Fibroblast of mammary gland (primary cell): ENCODE results near the gene RBM41.

ENCODE experiments used
- DNase-seq: peaks from one replicate; pipeline ENCODE4 v3.0.0-alpha.2; 2010; ENCODE audit warnings: low read depth
- H3K4me3 ChIP-seq: 2 replicates; pipeline ENCODE4 v1.5.1; 2011; ENCODE audit warnings: low read depth, mild to moderate bottlenecking, low read length, moderate library complexity; ENCODE audit not compliant: control insufficient read depth
- TF ChIP-seq, protein P1 (sequence below): conservative IDR thresholded peaks from 2 replicates; pipeline ENCODE4 v1.5.1; 2011; ENCODE audit warnings: low read depth, low read length, inconsistent platforms; ENCODE audit not compliant: control insufficient read depth, insufficient read depth

Gene RBM41

DNA sequence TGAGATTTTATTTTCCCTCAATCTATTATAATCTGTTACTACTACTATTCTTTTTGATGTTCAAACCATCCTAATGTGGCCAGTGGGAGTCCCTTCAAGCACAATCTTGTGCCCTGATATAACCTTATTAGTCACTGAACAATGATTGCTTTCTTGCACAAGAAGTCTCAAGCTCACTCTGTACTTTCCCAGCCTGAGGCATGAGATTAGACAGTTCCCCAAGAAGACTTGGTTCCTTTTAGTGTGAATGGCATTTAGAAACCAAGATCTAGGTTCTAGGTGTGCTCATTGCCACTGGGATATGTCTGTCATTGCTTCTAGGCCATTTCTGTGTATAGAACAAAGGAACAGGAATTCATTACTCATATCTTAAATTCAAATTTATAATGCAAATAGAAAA, 28.0 kb upstream of the RBM41 start:
- peak; percentile 64 for DNase-seq
- H3K4me3 ChIP-seq, result no peak overlapping the region
- TF ChIP-seq, protein P1, sequence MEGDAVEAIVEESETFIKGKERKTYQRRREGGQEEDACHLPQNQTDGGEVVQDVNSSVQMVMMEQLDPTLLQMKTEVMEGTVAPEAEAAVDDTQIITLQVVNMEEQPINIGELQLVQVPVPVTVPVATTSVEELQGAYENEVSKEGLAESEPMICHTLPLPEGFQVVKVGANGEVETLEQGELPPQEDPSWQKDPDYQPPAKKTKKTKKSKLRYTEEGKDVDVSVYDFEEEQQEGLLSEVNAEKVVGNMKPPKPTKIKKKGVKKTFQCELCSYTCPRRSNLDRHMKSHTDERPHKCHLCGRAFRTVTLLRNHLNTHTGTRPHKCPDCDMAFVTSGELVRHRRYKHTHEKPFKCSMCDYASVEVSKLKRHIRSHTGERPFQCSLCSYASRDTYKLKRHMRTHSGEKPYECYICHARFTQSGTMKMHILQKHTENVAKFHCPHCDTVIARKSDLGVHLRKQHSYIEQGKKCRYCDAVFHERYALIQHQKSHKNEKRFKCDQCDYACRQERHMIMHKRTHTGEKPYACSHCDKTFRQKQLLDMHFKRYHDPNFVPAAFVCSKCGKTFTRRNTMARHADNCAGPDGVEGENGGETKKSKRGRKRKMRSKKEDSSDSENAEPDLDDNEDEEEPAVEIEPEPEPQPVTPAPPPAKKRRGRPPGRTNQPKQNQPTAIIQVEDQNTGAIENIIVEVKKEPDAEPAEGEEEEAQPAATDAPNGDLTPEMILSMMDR, result no peak

DNA sequence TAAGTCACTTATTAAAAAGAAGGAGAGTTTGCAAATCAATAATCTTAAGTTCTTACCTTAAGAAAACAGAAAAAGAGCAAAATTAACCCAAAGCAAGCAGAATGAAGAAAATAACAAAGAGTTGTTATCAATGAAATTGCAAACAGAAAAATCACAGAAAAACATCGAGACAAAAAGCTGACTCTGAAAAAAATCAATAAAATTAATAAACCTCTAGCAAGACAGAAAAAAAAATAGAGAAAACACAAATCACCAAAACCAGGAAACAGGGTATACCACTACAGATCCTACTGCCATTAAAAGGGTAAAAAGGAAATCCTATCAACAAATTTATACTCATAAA, 17.3 kb upstream of the RBM41 start:
- no peak for DNase-seq
- no peak overlapping the region for H3K4me3 ChIP-seq
- TF ChIP-seq, protein P1, result no peak

DNA sequence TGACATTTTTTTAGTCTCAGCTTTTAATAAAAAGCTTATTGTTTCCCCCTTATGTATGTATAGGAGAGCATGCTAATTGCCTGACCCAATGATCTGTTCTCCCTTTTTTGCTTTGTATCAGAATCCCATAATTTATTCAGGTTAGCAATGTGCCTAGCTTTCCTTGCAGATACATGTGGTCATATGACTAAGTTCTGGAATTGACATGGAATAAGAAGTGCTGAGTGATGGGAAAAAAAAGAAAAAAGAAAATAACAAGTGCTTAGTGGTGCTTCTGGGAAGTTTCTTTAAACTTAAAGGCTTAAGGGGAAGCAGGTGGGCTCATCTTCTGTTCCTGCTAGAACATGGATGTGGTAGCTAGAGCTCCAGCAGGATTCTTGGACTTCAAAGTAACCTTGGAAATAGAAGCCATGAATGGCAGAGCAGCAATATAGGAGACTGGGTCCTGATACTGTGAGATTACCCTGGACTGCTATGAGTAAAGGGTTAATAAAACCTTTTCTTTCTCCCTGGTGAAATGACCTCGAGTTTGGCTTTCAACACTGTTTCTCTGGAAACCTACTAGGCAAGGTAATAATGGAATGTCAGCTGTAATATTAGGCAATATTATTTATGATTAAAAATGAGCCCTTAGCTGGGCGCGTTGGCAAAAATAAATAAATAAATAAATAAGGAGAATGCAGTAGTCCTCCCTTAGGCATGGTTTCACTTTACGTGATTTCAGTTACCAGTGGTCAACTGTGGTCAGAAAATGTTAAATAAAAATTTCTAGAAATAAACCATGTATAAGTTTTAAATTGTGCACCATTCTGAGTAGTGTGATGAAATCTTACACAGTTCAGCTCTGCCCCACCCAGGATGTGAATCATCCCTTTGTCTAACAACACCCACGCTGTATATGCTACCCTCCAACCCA, 16.7 kb upstream of the RBM41 start:
- DNase-seq, result peak; percentile 76
- no peak overlapping the region for H3K4me3 ChIP-seq
- TF ChIP-seq, protein P1, result no peak

DNA sequence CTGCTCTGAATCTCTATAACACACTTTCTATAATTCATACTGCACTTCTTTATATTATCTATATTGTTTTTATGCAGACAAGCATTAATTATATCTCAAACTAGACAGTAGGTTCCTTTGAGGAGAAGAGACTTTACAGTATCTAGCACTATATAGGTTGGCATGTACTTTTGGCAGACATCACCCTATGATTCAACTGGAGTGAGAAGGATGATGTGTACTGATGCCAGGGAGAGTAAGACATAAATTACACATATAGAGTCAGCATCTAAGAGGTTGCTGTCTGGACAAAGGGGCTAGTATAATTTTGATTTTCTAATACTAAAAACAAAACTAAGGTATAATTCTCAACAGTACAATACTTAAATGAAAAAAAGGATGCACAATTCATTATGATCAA, 5.1 kb upstream of the RBM41 start:
- TF ChIP-seq, protein P1, result no peak
- DNase-seq, result peak; percentile 31
- no peak overlapping the region for H3K4me3 ChIP-seq

DNA sequence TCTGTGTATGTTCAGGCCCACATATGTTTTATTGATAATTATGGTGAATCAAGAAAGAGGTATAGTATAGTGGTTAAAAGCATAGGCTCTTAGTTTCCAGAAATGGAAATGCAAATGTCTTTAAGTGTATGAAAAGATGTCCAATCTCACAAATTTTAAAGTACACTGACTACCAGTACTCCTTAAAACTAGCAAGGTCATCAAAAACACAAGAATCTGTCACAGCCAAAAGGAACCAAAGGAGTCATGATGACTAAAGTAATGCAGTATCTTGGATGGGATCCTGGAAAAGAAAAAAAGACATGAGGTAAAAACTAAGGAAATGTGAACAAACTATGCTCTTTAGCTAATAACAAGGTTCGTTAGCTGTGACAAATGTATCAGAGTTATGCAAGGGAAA, 661 bp upstream of the RBM41 start:
- no peak overlapping the region for H3K4me3 ChIP-seq
- DNase-seq, result peak; percentile 5

DNA sequence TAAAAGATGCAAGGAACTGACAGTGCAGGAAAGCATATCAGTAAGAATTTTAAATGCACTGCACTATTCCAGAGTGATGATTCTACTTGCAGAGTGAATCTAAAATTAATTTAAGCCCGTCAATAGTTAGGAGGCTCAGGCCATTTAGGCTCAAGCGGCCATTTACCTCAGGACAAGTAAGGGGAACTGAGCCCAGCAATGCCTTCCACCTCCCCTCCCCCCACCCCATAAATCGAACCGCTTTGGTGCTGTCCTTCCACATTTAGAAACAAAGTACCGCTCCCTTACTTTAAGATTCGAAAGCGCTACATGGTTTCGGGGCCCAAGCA, 665 bp downstream of the RBM41 start:
- DNase-seq, result peak; percentile 3

More for the DNA sequence above, 661 bp upstream of the RBM41 start:
- TF ChIP-seq, protein P1, result no peak

More for the DNA sequence above, 665 bp downstream of the RBM41 start:
- peak overlapping the region; percentile 58 for H3K4me3 ChIP-seq
- TF ChIP-seq, protein P1, result no peak
